HG03342 (cell line): ENCODE measurements around the gene UNC119B.

Experiments used
- ATAC-seq: cut with Tn5 transposase; IDR thresholded peaks from one replicate; pipeline ENCODE4 v1.9.1; 2021; ENCODE audit warnings: mild to moderate bottlenecking, moderate library complexity; ENCODE audit not compliant: unreplicated experiment

The UNC119B gene

GRCh38 chr12:120761519-120761934 lies 51.3 kb downstream of the UNC119B start:
- no peak for ATAC-seq

GRCh38 chr12:120762086-120762485 lies 51.8 kb downstream of the UNC119B start:
- ATAC-seq = no peak

GRCh38 chr12:120763250-120763649 lies 53.0 kb downstream of the UNC119B start:
- ATAC-seq = no peak

GRCh38 chr12:120764816-120765215 lies 54.6 kb downstream of the UNC119B start:
- ATAC-seq = no peak

- no peak for ATAC-seq
Measured at GRCh38 chr12:120766566-120766965, 56.3 kb downstream of the UNC119B start.

- ATAC-seq = no peak
Measured at GRCh38 chr12:120767071-120768024, 57.1 kb downstream of the UNC119B start.

GRCh38 chr12:120771097-120771496 lies 60.8 kb downstream of the UNC119B start:
- no peak for ATAC-seq
